Subcutaneous adipose tissue (tissue), 4 donors: ENCODE measurements around the gene SLC2A10. TPM values are rescaled to one million over a fixed set of nuclear protein-coding genes. Genes with fewer than 3 reads are reported as not detected.

Experiments used
- CTCF ChIP-seq: fragments of 450-650 bp; IDR thresholded peaks from one replicate; pipeline ENCODE4 v1.5.1; 2016; ENCODE audit warnings: low read depth, mild to moderate bottlenecking, control low read depth, antibody characterized with exemption, moderate library complexity
- total RNA-seq, 4 donors: library from RNA; depleted of rRNA; stranded (reverse); fragments of >200 nt; gene quantifications; one replicate each; pipeline ENCODE4 v1.1.0, GENCODE V29; 2016

Gene SLC2A10
- total RNA-seq, 4 donors from 2014 or later, result 4.4 to 14.9 (median 11.4) TPM

GRCh38 chr20:46725186-46726165, 16.0 kb downstream of the SLC2A10 start:
- no peak for TF ChIP-seq CTCF

GRCh38 chr20:46731770-46732169, 22.3 kb downstream of the SLC2A10 start:
- TF ChIP-seq CTCF, result no peak

GRCh38 chr20:46735436-46735835, 26.0 kb downstream of the SLC2A10 start:
- no peak for TF ChIP-seq CTCF

- TF ChIP-seq CTCF, result no peak
Observed at GRCh38 chr20:46739431-46740213, 30.2 kb downstream of the SLC2A10 start.

GRCh38 chr20:46740214-46740609, 30.8 kb downstream of the SLC2A10 start:
- no peak for TF ChIP-seq CTCF

- TF ChIP-seq CTCF, result no peak
Observed at GRCh38 chr20:46741924-46742668, 32.6 kb downstream of the SLC2A10 start.
